ENCODE data around the gene HSPE1. TPM values are rescaled to one million over a fixed set of nuclear protein-coding genes. Genes with fewer than 3 reads are reported as not detected.

Gene HSPE1
- 100 to 1,000 TPM in 1 of 2 donors, 10 to 100 TPM in 1; 84.7 to 138 TPM for total RNA-seq

GRCh38 chr2:197499594-197500502, at the start of gene HSPE1, which contains the start of gene HSPD1:
HSPE1 (plus strand) TSS chr2:197500379; CDS start chr2:197500437, 58 bp downstream.
HSPD1 (minus strand) TSS chr2:197499840; CDS start chr2:197498848, 992 bp downstream.

GRCh38 chr2:197453123-197453913, 46.9 kb upstream of the HSPE1 start, which contains the start of gene COQ10B:
COQ10B (plus strand) TSS chr2:197453552; CDS start chr2:197453561, 9 bp downstream.

GRCh38 chr2:197515739-197516392, 15.7 kb downstream of the HSPE1 start, which contains the start of gene MOB4:
MOB4 (plus strand) TSS chr2:197516066; CDS start chr2:197516087, 21 bp downstream.

Small RNA genes within 50 kb of the gene (small RNA-seq; reads per million reads assigned to genes)
- gene AC020550.1: 0 reads per million in 2 donors

Other genes with a start within 250 kb of the HSPE1 start
- 10 to 100 TPM; 49.6 to 65.4 TPM for gene ANKRD44, start 189.6 kb upstream of the HSPE1 start, total RNA-seq
- 100 to 1,000 TPM; 149 to 162 TPM for gene SF3B1, start 65.4 kb upstream of the HSPE1 start, total RNA-seq
- gene COQ10B, start 46.8 kb upstream of the HSPE1 start, total RNA-seq: 10 to 100 TPM; 48.2 to 54.6 TPM
- gene HSPD1, start 539 bp upstream of the HSPE1 start, total RNA-seq: 100 to 1,000 TPM; 179 to 430 TPM
- 10 to 100 TPM; 30.3 to 38.3 TPM for gene MOB4, start 15.7 kb downstream of the HSPE1 start, total RNA-seq
- gene RFTN2, start 175.2 kb downstream of the HSPE1 start, total RNA-seq: 1 to 10 TPM; 2.0 to 5.9 TPM
- 10 to 100 TPM in 1 of 2 donors, 1 to 10 TPM in 1; 6.2 to 15.0 TPM for gene MARS2, start 205.0 kb downstream of the HSPE1 start, total RNA-seq